ENCODE results near the gene CHRM4. TPM values are rescaled to one million over a fixed set of nuclear protein-coding genes. Genes with fewer than 3 reads are reported as not detected.

CHRM4 gene
- total RNA-seq, 4 donors from 2014 or later: 0.22 TPM; not detected in 3

DNA sequence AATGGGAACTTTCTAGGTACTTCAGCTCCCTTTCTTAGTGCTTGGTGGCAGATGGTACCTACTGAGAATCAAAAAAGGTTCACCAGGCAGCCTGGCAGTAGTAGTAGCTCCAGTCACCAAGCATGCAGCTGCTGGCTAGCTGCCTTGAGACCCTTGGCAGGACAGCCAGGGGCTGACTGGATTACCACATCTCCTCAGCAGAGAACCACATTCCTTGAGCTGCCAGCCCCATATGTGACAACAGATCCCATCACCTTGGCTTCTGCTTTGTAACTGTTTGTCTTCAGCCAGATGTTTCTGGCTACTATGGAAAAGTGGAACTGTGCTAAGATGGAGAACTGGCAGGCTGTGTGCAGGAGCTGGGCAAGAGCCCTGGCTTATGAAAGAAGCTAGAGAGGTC is 39.6 kb upstream of the CHRM4 start:
- Histone ChIP-seq H3K27ac (no peak overlapping the region), H3K36me3 (peaks cover 17 to 18% of the 10 kb centered on the region in 2 donors), H3K4me1 (peaks cover 0 to 7% of the 10 kb centered on the region in 2 donors), H3K4me3 (replicated peaks in 1 of 3) (no peak overlapping the region), H3K9me3 (no peaks in the 10 kb centered on the region), H3K27me3 (no peaks in the 10 kb centered on the region)
- intact Hi-C loops (cut with DNase I): no loop called here
- TF ChIP-seq POLR2A (IDR thresholded peaks at IDR 0.05): no peak
- TF ChIP-seq, protein P1, sequence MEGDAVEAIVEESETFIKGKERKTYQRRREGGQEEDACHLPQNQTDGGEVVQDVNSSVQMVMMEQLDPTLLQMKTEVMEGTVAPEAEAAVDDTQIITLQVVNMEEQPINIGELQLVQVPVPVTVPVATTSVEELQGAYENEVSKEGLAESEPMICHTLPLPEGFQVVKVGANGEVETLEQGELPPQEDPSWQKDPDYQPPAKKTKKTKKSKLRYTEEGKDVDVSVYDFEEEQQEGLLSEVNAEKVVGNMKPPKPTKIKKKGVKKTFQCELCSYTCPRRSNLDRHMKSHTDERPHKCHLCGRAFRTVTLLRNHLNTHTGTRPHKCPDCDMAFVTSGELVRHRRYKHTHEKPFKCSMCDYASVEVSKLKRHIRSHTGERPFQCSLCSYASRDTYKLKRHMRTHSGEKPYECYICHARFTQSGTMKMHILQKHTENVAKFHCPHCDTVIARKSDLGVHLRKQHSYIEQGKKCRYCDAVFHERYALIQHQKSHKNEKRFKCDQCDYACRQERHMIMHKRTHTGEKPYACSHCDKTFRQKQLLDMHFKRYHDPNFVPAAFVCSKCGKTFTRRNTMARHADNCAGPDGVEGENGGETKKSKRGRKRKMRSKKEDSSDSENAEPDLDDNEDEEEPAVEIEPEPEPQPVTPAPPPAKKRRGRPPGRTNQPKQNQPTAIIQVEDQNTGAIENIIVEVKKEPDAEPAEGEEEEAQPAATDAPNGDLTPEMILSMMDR (IDR thresholded peaks at IDR 0.05): no peak
- no peak for DNase-seq

- Histone ChIP-seq H3K9me3 (no peaks in the 10 kb centered on the region), H3K27me3 (no peaks in the 10 kb centered on the region), H3K27ac (no peak overlapping the region), H3K4me3 (replicated peaks in 1 of 3) (no peak overlapping the region), H3K4me1 (no peaks in the 10 kb centered on the region), H3K36me3 (peaks cover 15 to 18% of the 10 kb centered on the region in 2 donors)
- intact Hi-C loops (cut with DNase I): no loop called here
- 75 to 81% methylated on average over 3 of the region's 3 CpGs for WGBS, 2 donors
- TF ChIP-seq, protein P1 (IDR thresholded peaks at IDR 0.05): no peak
- no peak for TF ChIP-seq POLR2A (IDR thresholded peaks at IDR 0.05)
- no peak for DNase-seq
Measured at GRCh38 chr11:46429717-46430116, 38.1 kb upstream of the CHRM4 start.

GRCh38 chr11:46427364-46427763 is 35.8 kb upstream of the CHRM4 start:
- intact Hi-C loops (cut with DNase I): no loop called here
- no peak overlapping the region for H3K4me3 ChIP-seq (replicated peaks in 1 of 3)
- no peak for DNase-seq
- no peak overlapping the region for H3K27ac ChIP-seq
- no peaks in the 10 kb centered on the region for H3K4me1 ChIP-seq
- H3K9me3 ChIP-seq: no peaks in the 10 kb centered on the region
- no peak for TF ChIP-seq POLR2A (IDR thresholded peaks at IDR 0.05)
- TF ChIP-seq, protein P1 (IDR thresholded peaks at IDR 0.05): no peak
- no peaks in the 10 kb centered on the region for H3K27me3 ChIP-seq
- WGBS, 2 donors: 90 to 92% methylated on average over 9 of the region's 9 CpGs
- H3K36me3 ChIP-seq: peaks cover 0 to 10% of the 10 kb centered on the region in 2 donors

- H3K4me1 ChIP-seq: no peaks in the 10 kb centered on the region
- DNase-seq: no peak
- peaks cover 2 to 7% of the 10 kb centered on the region in 2 donors for H3K36me3 ChIP-seq
- no peaks in the 10 kb centered on the region for H3K27me3 ChIP-seq
- no peak overlapping the region for H3K27ac ChIP-seq
- TF ChIP-seq, protein P1 (IDR thresholded peaks at IDR 0.05): no peak
- no peak for TF ChIP-seq POLR2A (IDR thresholded peaks at IDR 0.05)
- intact Hi-C loops (cut with DNase I): no loop called here
- no peaks in the 10 kb centered on the region for H3K9me3 ChIP-seq
- H3K4me3 ChIP-seq (replicated peaks in 1 of 3): no peak overlapping the region
- WGBS, 2 donors: 85 to 86% methylated on average over 4 of the region's 4 CpGs
Measured at GRCh38 chr11:46426233-46426991, 34.8 kb upstream of the CHRM4 start.

GRCh38 chr11:46422588-46422987 is 31.0 kb upstream of the CHRM4 start:
- 71 to 74% methylated on average over 7 of the region's 7 CpGs for WGBS, 2 donors

More at GRCh38 chr11:46422588-46422987, 31.0 kb upstream of the CHRM4 start:
- DNase-seq: no peak
- Histone ChIP-seq H3K4me3 (replicated peaks in 1 of 3) (no peak overlapping the region), H3K27ac (no peak overlapping the region), H3K36me3 (peaks cover 0 to 6% of the 10 kb centered on the region in 2 donors), H3K9me3 (no peaks in the 10 kb centered on the region), H3K27me3 (no peaks in the 10 kb centered on the region), H3K4me1 (no peaks in the 10 kb centered on the region)
- TF ChIP-seq, protein P1 (IDR thresholded peaks at IDR 0.05): no peak
- no peak for TF ChIP-seq POLR2A (IDR thresholded peaks at IDR 0.05)
- intact Hi-C loops (cut with DNase I): no loop called here
